Mesenteric fat pad (tissue), 1 donor: ENCODE measurements around the gene TCHP. TPM values are rescaled to one million over a fixed set of nuclear protein-coding genes. Genes with fewer than 3 reads are reported as not detected.
"Not testable (repeated sequence)": the region's sequence is repeated elsewhere in the genome, so short reads cannot be mapped to it uniquely, and the experiment has no call there.

Experiments
- DNase-seq: peaks from one replicate; pipeline ENCODE4 v3.0.0-alpha.2; 2020; ENCODE audit warnings: low spot score
- total RNA-seq: library from RNA; stranded (reverse); fragmentation: NEBNext Ultra II Directional; extraction: Animal tissue kit (Norgen Biotek cat#: 25700); gene quantifications from one replicate; pipeline ENCODE4 v1.2.1, GENCODE V29; 2021
- donor health status: DM: yes; HTN: yes; CAD: no.

TCHP gene
- total RNA-seq, 1 donor from 2014 or later, result 8.6 TPM

DNA sequence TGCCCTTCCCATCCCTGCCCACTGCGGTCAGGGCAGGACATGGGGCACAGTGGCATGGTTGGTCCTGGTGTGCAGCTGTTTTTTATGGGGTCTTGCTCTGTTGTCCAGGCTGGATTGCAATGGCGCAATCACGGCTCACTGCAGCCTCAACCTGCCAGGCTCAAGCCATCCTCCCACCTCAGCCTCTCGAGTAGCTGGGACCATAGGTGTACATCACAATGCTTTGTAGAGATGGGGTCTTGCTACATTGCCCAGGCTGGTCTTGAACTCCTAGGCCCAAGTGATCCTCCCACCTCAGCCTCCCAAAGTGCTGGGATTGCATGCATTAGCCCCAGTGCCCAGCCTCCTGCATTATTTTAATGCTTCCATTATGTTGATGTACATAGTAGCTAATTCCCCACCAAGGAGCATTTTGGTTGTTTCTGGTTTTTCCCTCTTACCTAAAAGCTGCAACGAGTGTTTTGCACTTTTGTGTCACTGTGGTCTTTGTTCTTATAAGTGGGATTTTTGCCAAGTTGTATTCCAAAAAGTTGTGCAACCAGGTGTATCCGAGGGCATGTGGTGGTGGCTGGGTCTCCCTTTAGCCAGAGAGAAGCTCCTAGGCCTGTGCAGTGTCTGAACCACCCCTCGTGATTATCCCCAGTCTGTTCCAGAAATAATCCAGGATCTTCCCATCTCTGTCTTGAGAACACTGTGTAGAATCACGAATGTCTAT lies 10.3 kb downstream of the TCHP start:
- DNase-seq, result no peak

GRCh38 chr12:109910969-109911348 lies 10.9 kb downstream of the TCHP start:
- no peak for DNase-seq

DNA sequence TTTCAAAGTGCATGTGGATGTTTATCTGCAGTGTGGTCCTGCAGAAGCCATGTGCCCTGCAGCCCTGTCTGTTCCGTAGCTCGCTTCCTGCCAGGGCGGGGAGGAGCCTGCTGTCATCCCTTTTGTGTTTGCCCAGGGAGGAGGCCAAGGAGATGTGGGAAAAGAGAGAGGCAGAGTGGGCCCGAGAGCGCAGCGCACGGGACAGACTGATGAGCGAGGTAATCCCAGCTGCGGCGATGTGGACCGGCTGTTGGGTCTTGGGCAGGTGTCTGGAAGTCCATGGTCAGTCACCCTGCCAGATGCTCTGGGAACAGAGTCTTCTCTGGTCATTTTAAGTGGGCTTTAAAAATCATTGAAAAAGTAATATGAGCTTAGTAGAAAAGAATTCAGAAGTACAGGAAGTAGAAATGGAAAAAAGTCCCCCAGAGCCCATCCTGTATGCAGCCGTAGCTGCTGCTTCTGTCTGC lies 12.8 kb downstream of the TCHP start:
- no peak for DNase-seq

GRCh38 chr12:109914461-109914860 lies 14.4 kb downstream of the TCHP start:
- no peak for DNase-seq

GRCh38 chr12:109915171-109916040 lies 15.3 kb downstream of the TCHP start:
- DNase-seq, result no peak

- no peak for DNase-seq
Measured at GRCh38 chr12:109916045-109916444, 16.0 kb downstream of the TCHP start.

DNA sequence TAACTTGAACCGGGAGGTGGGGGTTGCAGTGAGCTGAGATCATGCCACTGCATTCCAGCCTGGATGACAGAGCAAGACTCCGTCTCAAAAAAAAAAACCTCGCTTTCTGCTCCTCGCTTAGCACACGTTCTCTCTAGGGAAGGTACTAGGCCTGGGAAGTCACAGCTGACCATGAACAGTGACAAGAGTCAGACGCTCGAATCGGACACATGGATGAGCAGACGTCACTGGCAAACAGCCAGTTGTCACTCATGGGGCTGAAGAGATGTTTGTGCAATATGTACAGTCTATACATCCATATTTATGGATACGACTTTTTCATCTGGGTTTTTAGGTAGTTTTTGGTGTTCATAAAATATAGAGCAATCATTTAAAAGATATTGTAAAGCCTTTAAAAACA lies 19.4 kb downstream of the TCHP start:
- no peak for DNase-seq

DNA sequence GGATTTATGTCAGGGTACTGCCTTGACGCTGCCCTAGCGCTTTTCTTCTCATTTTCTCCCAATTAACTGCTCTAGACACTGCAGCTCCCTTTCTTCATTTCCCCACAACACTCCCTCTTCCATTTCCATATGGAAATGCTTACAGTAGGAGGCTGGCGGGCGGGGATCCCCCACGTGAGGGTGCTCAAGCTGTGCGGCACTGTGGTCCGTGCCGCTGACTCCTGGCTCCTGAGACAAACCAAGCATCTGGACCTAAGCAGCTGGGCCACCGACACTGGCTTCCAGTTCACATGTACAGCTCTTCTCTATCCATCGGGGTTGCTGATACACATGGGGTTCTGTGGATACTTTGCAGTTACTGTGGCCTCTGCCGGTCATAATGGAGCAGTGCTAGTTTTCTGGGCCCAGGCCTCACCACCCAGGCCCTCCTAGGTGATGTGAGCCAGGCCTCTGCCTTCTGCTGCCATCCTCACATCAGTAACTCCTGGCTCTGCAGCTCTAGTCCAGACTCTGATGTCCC lies 20.2 kb downstream of the TCHP start:
- DNase-seq, result no peak

DNA sequence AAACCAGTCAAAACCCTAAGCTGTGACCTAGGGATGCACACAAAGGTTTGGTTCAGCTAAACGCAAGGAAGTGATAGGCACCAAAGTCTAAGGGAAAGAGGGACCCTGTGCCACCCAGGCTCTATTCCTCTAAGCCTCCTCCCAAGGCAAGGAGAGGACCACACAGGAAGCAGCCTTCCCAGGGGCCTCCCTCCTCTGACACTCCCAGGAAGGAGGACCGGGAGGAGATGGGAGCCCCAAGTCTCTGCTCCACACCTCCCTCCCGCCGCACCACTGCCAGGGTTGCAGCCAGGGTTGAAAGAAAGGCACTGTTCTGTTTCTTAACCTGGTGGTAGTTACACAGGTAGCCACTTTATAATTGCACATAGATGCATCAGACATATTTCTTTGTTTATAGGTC lies 21.9 kb downstream of the TCHP start:
- DNase-seq, result no peak

DNA sequence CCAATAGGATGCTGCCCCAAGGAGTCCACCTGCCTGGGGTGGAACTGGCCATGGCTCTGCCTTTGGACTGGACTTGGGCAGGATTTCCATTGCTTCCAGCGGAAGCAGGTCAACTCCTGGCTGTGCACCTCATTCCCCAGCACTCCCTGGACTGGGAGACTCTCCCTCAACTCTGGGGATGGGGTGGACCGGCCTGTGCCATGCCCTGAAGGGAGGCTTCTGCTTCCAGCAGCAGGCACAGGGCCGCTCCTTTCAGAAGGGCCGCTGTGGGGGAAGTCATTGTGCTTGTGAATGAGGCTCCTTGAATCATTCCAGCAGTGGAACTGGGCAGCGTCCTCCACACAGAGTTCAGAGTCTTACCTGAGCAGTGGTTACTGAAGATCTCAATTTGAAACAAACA lies 23.0 kb downstream of the TCHP start:
- no peak for DNase-seq

- DNase-seq, result no peak
Measured at GRCh38 chr12:109923481-109924245, 23.6 kb downstream of the TCHP start.

DNA sequence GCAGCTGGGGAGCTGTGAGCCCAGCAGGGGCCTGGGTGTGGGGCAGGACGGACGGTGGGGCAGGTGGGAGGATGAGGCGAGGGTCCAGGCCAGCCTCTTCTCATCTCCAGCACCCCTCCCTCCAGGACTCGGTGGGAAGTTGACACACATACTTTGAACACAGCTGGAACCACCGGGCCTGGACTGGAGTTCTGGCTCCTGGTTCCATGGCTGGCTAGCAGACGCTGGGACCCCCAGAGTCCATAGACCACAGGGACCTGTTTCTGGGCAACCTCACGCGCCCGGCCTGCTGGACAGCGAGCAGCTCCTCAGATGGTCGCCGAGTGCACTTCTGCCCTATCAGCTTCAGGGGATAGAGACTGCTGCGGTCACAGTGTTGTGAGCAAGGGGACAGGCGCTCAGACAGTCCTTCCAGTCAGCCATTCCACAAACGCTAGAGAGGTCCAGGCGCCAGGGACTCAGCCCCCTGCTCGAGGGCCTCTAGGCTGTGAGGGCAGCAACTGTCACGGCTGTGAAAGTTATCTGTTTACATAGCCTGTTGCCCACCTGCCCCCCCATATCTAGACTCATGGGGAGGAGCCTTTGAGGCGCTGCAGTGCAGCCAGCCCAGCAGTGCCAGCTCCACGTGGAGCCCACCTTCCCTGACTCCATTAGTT lies 25.2 kb downstream of the TCHP start:
- DNase-seq, result no peak

DNA sequence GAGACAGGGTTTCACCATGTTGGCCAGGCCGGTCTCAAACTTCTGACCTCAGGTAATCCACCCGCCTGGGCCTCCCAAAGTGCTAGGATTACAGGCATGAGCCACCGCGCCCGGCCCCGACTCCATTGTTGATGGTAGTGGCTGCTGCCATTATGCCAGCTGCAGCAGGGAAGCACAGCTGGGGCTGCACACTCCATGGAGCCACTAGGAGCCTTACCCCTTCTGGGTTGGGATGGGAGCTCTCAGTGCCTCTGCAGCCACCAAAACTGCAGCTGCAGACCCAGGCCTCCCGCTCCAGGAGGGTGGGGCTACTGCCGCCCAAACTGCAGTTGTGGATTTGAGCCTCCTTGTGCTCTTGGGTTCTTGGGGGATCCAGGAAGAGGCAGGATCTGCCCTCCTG lies 25.9 kb downstream of the TCHP start:
- no peak for DNase-seq

DNA sequence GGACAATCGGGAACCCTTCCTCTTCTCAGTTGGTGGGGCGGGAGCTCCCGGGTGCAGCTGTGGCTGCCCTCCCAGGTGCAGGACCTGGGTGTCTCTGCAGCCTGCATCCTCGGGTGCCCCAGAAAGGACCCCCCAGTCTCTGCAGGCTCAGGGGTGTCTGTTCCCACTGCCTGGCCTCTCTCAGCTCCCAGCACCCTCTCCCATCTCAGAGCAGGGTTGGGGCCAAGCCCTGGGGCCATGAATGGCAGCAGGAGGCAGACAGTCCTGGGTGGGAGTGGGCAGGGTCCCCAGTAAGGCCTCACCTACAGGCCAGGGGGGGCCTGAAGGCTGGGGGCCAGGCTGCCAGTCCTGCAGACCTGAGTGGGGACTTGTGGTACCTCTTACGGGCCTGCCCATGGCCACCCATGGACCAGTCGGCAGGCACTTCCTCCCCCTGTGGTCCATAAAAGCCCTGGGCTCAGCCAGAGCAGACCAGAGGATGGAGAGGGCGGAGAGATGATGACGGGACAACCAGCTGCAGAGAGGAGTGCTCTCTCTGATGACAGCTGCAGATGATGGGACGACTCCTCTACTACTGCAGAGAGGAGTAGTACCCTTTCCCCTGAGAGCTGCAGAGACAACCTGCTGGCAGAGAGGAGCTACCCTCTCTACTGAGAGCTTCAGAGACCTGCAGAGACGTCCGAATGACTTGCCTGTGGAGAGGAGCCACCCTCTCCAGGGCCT lies 26.6 kb downstream of the TCHP start:
- no peak for DNase-seq

GRCh38 chr12:109927622-109928021 lies 27.5 kb downstream of the TCHP start:
- DNase-seq, result no peak

- DNase-seq, result no peak
Measured at GRCh38 chr12:109928058-109928656, 28.1 kb downstream of the TCHP start.

GRCh38 chr12:109929326-109929725 lies 29.3 kb downstream of the TCHP start:
- not testable (repeated sequence) for DNase-seq

DNA sequence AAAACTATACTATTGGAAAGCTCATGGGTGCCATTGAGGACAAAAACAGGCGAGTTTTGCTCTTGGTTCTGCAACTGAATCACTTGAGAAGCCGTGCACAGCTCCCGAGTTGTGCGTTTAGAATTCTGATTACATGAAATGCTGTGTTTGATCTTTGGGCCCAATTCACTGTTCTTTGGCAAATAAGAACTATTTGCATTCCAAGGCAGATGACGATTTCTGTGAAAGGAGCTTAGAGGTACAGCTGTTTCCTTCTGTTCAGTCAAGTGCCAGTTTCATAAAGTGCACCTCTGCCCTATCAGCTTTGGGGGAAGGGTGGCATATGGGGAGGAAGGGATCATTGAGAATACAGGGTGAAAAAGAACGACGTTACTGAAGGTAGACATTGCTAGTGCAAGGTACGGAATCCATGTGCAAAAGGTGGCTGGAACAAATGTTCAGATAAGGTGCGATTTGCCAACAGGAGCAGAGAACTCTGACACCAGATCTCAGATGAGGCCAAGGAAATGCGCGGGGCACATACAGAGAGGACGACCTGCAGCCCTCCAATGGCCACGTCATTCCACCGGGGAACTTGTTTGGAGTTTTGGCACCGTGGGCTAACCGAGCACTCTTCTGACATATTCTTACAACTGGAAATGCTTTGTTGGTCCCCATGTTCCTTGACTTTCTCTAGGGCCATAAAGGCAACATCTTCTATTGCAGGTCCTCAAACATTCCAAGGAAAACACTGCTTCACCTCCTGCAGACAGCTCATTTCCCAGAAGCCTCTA lies 30.1 kb downstream of the TCHP start:
- no peak for DNase-seq

GRCh38 chr12:109931143-109931542 lies 31.1 kb downstream of the TCHP start:
- no peak for DNase-seq
